ENCODE data around the gene MBD3.

- TF ChIP-seq POLR2AphosphoS5 (IDR thresholded peaks at IDR 0.05) (no peak), POLR2A (IDR thresholded peaks at IDR 0.05) (no peak)
- TF ChIP-seq, protein P1, sequence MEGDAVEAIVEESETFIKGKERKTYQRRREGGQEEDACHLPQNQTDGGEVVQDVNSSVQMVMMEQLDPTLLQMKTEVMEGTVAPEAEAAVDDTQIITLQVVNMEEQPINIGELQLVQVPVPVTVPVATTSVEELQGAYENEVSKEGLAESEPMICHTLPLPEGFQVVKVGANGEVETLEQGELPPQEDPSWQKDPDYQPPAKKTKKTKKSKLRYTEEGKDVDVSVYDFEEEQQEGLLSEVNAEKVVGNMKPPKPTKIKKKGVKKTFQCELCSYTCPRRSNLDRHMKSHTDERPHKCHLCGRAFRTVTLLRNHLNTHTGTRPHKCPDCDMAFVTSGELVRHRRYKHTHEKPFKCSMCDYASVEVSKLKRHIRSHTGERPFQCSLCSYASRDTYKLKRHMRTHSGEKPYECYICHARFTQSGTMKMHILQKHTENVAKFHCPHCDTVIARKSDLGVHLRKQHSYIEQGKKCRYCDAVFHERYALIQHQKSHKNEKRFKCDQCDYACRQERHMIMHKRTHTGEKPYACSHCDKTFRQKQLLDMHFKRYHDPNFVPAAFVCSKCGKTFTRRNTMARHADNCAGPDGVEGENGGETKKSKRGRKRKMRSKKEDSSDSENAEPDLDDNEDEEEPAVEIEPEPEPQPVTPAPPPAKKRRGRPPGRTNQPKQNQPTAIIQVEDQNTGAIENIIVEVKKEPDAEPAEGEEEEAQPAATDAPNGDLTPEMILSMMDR (IDR thresholded peaks at IDR 0.05): no peak
These were observed 32.3 kb downstream of the MBD3 start for GRCh38 chr19:1560286-1560882.
